H9 (cell line): ENCODE data around the gene SMYD2. TPM values are rescaled to one million over a fixed set of nuclear protein-coding genes. Genes with fewer than 3 reads are reported as not detected.

ENCODE experiments used
- DNase-seq: peaks from one replicate; pipeline ENCODE4 v3.0.0-alpha.2; 2017
- H2AFZ ChIP-seq: one replicate; pipeline ENCODE4 v1.6.1; 2013; ENCODE audit warnings: mild to moderate bottlenecking, low read length, control low read depth, moderate library complexity
- H2AK5ac ChIP-seq: 2 replicates; pipeline ENCODE4 v1.6.1; 2013; ENCODE audit warnings: low read length, control low read depth, mixed read lengths; ENCODE audit not compliant: insufficient read length
- H2BK120ac ChIP-seq: one replicate; pipeline ENCODE4 v1.6.1; 2013; ENCODE audit warnings: low read depth, mild to moderate bottlenecking, low read length, control low read depth, inconsistent platforms; ENCODE audit not compliant: poor library complexity, severe bottlenecking
- H2BK12ac ChIP-seq: 2 replicates; pipeline ENCODE4 v1.6.1; 2013; ENCODE audit warnings: low read length, control low read depth, mixed read lengths, low read depth; ENCODE audit not compliant: insufficient read length
- H2BK15ac ChIP-seq: 2 replicates; pipeline ENCODE4 v1.6.1; 2013; ENCODE audit warnings: low read depth, low read length, control low read depth
- H2BK20ac ChIP-seq: one replicate; pipeline ENCODE4 v1.6.1; 2013; ENCODE audit warnings: low read depth, mild to moderate bottlenecking, low read length, control low read depth, inconsistent platforms; ENCODE audit not compliant: poor library complexity, severe bottlenecking
- H2BK5ac ChIP-seq: 2 replicates; pipeline ENCODE4 v1.6.1; 2013; ENCODE audit warnings: low read length, control low read depth, mixed read lengths; ENCODE audit not compliant: insufficient read length
- H3K14ac ChIP-seq: 2 replicates; pipeline ENCODE4 v1.6.1; 2013; ENCODE audit warnings: low read length, control low read depth; ENCODE audit not compliant: insufficient read depth
- H3K18ac ChIP-seq: 2 replicates; pipeline ENCODE4 v1.6.1; 2013; ENCODE audit warnings: low read depth, mild to moderate bottlenecking, mixed read lengths, low read length, control low read depth; ENCODE audit not compliant: insufficient read length
- H3K23ac ChIP-seq: 2 replicates; pipeline ENCODE4 v1.6.1; 2013; ENCODE audit warnings: low read length, control low read depth, mixed read lengths, low read depth; ENCODE audit not compliant: insufficient read length
- H3K23me2 ChIP-seq: 2 replicates; pipeline ENCODE4 v1.6.1; 2013; ENCODE audit warnings: low read depth, mild to moderate bottlenecking, mixed read lengths, low read length, control low read depth; ENCODE audit not compliant: insufficient read length, poor library complexity, severe bottlenecking
- H3K27ac ChIP-seq: 2 replicates; pipeline ENCODE4 v1.5.1; 2013; ENCODE audit warnings: low read length, control low read depth, mixed read lengths, low read depth; ENCODE audit not compliant: insufficient read length
- H3K27me3 ChIP-seq: 2 replicates; pipeline ENCODE4 v1.6.1; 2013; ENCODE audit warnings: low read length, control low read depth, inconsistent platforms; ENCODE audit not compliant: insufficient read depth
- H3K4ac ChIP-seq: 2 replicates; pipeline ENCODE4 v1.6.1; 2013; ENCODE audit warnings: low read depth, mild to moderate bottlenecking, control low read depth, inconsistent platforms, low read length, moderate library complexity
- H3K4me1 ChIP-seq: 2 replicates; pipeline ENCODE4 v1.6.1; 2013; ENCODE audit warnings: low read length, control low read depth, inconsistent platforms; ENCODE audit not compliant: insufficient read depth
- H3K4me2 ChIP-seq: 2 replicates; pipeline ENCODE4 v1.6.1; 2013; ENCODE audit warnings: low read length, control low read depth, mixed read lengths; ENCODE audit not compliant: insufficient read length, insufficient read depth
- H3K56ac ChIP-seq: 2 replicates; pipeline ENCODE4 v1.6.1; 2013; ENCODE audit warnings: low read depth, mild to moderate bottlenecking, mixed read lengths, low read length, control low read depth; ENCODE audit not compliant: insufficient read length
- H3K79me1 ChIP-seq: 2 replicates; pipeline ENCODE4 v1.6.1; 2013; ENCODE audit warnings: low read depth, mild to moderate bottlenecking, moderate library complexity, low read length, control low read depth, inconsistent platforms; ENCODE audit not compliant: insufficient read depth, poor library complexity, severe bottlenecking
- H3K79me2 ChIP-seq: 2 replicates; pipeline ENCODE4 v1.6.1; 2013; ENCODE audit warnings: low read length, control low read depth, inconsistent platforms; ENCODE audit not compliant: insufficient read depth
- H3K9ac ChIP-seq: 2 replicates; pipeline ENCODE4 v1.6.1; 2013; ENCODE audit warnings: low read length, control low read depth, mixed read lengths; ENCODE audit not compliant: insufficient read length; ENCODE audit errors: extremely low read depth
- H3K9me3 ChIP-seq: one replicate; pipeline ENCODE4 v1.6.1; 2013; ENCODE audit warnings: low read depth, low read length, inconsistent platforms; ENCODE audit not compliant: control insufficient read depth
- H3T11ph ChIP-seq: one replicate; pipeline ENCODE4 v1.6.1; 2013; ENCODE audit warnings: mild to moderate bottlenecking, low read length, control low read depth, inconsistent platforms
- H4K20me1 ChIP-seq: one replicate; pipeline ENCODE4 v1.6.1; 2013; ENCODE audit not compliant: control insufficient read depth, insufficient read length, insufficient read depth
- H4K5ac ChIP-seq: 2 replicates; pipeline ENCODE4 v1.6.1; 2013; ENCODE audit warnings: low read depth, mild to moderate bottlenecking, mixed read lengths, low read length, control low read depth; ENCODE audit not compliant: insufficient read length
- H4K8ac ChIP-seq: replicated peaks from 2 replicates; pipeline ENCODE4 v1.6.1; 2013; ENCODE audit warnings: low read length, control low read depth, mixed read lengths, low read depth; ENCODE audit not compliant: insufficient read length
- H4K91ac ChIP-seq: 2 replicates; pipeline ENCODE4 v1.6.1; 2013; ENCODE audit warnings: low read depth, mild to moderate bottlenecking, moderate library complexity, mixed read lengths, low read length, control low read depth; ENCODE audit not compliant: insufficient read length
- H3K27ac Mint-ChIP-seq, 3 experiments: 2 replicates in 2 of 3; 3 replicates in 1 of 3; pipeline ENCODE4 v1.8.0; 2020 to 2021; ENCODE audit warnings: mixed read lengths in 3 of 3, mild to moderate bottlenecking in 1 of 3, moderate library complexity in 1 of 3
- H3K27me3 Mint-ChIP-seq: 2 replicates; pipeline ENCODE4 v1.8.0; 2021; ENCODE audit warnings: low read depth, mild to moderate bottlenecking, moderate library complexity, mixed read lengths
- H3K36me3 Mint-ChIP-seq, 3 experiments: 2 replicates in 2 of 3; 3 replicates in 1 of 3; pipeline ENCODE4 v1.8.0; 2020 to 2021; ENCODE audit warnings: low read depth in 3 of 3, mixed read lengths in 3 of 3; ENCODE audit not compliant: insufficient read depth in 1 of 3
- H3K4me1 Mint-ChIP-seq, 2 experiments: 2 replicates each; pipeline ENCODE4 v1.8.0; 2020; ENCODE audit warnings: mixed read lengths in 2 of 2
- H3K4me3 Mint-ChIP-seq, 2 experiments: 2 replicates in 1 of 2; 3 replicates in 1 of 2; pipeline ENCODE4 v1.8.0; 2020 to 2021; ENCODE audit warnings: mild to moderate bottlenecking in 2 of 2, mixed read lengths in 2 of 2, moderate library complexity in 1 of 2
- H3K9me3 Mint-ChIP-seq, 2 experiments: 2 replicates in 1 of 2; 3 replicates in 1 of 2; pipeline ENCODE4 v1.8.0; 2020; ENCODE audit warnings: mild to moderate bottlenecking in 2 of 2, mixed read lengths in 2 of 2, moderate library complexity in 1 of 2
- CTCF ChIP-seq: fragments of 200-600 bp; sonication (generic); conservative IDR thresholded peaks from 3 replicates; pipeline ENCODE4 v1.8.0; 2021; ENCODE audit warnings: antibody characterized with exemption, mild to moderate bottlenecking
- WGBS: extraction: QIAGEN DNeasy Blood & Tissue Kit; methylation state at CpG from one replicate; pipeline ENCODE4 v1.1.7; 2013; ENCODE audit warnings: missing lambda C conversion rate, low lambda C conversion rate, mixed read lengths; ENCODE audit not compliant: insufficient read length; ENCODE audit errors: extremely low coverage; 5-methylcytosine and 5-hydroxymethylcytosine counted together
- total RNA-seq: library from RNA; stranded (reverse); gene quantifications from 2 replicates; pipeline ENCODE4 v1.2.1, GENCODE V29; 2021

Gene SMYD2
- total RNA-seq, 1 experiment from 2014 or later, result 10.9 TPM

GRCh38 chr1:214335567-214335966 lies 54.6 kb downstream of the SMYD2 start:
- no peak overlapping the region for H3K23ac ChIP-seq
- H3K4me1 Mint-ChIP-seq, result peaks cover 33 to 36% of the 10 kb centered on the region in 2 experiments
- WGBS, result no CpG with 5 or more reads among the region's 4 CpGs
- no peak overlapping the region for H3K18ac ChIP-seq
- no peak overlapping the region for H3K56ac ChIP-seq
- H3K27me3 ChIP-seq, result no peaks in the 10 kb centered on the region
- no peaks in the 10 kb centered on the region for H3K27me3 Mint-ChIP-seq
- H2BK15ac ChIP-seq, result no peak overlapping the region
- H3K79me1 ChIP-seq, result no peaks in the 10 kb centered on the region
- H2BK20ac ChIP-seq, result no peak overlapping the region
- no peak overlapping the region for H2AK5ac ChIP-seq
- no peak overlapping the region for H3K27ac Mint-ChIP-seq
- H2BK12ac ChIP-seq, result no peak overlapping the region
- H3K23me2 ChIP-seq, result no peaks in the 10 kb centered on the region
- H2AFZ ChIP-seq, result no peak overlapping the region
- H3K4me3 Mint-ChIP-seq, result no peak overlapping the region
- no peak overlapping the region for H4K8ac ChIP-seq
- no peak overlapping the region for H3T11ph ChIP-seq
- H3K27ac ChIP-seq, result no peak overlapping the region
- no peaks in the 10 kb centered on the region for H4K20me1 ChIP-seq
- no peak overlapping the region for H3K4me2 ChIP-seq
- no peak overlapping the region for H2BK120ac ChIP-seq
- no peak overlapping the region for H3K14ac ChIP-seq
- no peaks in the 10 kb centered on the region; a peak in 2 of 7 replicates for H3K36me3 Mint-ChIP-seq
- no peak overlapping the region for H3K9ac ChIP-seq
- no peak overlapping the region for H4K5ac ChIP-seq
- peaks cover 3% of the 10 kb centered on the region for H3K4me1 ChIP-seq
- TF ChIP-seq CTCF, result no peak
- no peaks in the 10 kb centered on the region for H3K9me3 Mint-ChIP-seq
- H3K4ac ChIP-seq, result no peak overlapping the region
- no peak overlapping the region for H4K91ac ChIP-seq
- no peak overlapping the region for H2BK5ac ChIP-seq
- H3K9me3 ChIP-seq, result no peaks in the 10 kb centered on the region
- H3K79me2 ChIP-seq, result no peaks in the 10 kb centered on the region
- DNase-seq, result no peak
